Renal cortical epithelial cell (primary cell): Measurements from ENCODE around the gene KLHL22. TPM values are rescaled to one million over a fixed set of nuclear protein-coding genes. Genes with fewer than 3 reads are reported as not detected.
A peak's percentile ranks its signal among the peaks of the same experiment; 100 is the strongest.
"Not testable (repeated sequence)": the region's sequence is repeated elsewhere in the genome, so short reads cannot be mapped to it uniquely, and the experiment has no call there.

ENCODE experiments used
- DNase-seq: peaks from one replicate; pipeline ENCODE4 v3.0.0-alpha.2; 2011; ENCODE audit warnings: low read depth
- total RNA-seq: library from RNA; depleted of rRNA; stranded (reverse); fragments of >200 nt; gene quantifications from 2 replicates; pipeline ENCODE4 v1.2.3, GENCODE V29; 2014

Gene KLHL22
- total RNA-seq, 1 donor from 2014 or later = 25.5 TPM

DNA sequence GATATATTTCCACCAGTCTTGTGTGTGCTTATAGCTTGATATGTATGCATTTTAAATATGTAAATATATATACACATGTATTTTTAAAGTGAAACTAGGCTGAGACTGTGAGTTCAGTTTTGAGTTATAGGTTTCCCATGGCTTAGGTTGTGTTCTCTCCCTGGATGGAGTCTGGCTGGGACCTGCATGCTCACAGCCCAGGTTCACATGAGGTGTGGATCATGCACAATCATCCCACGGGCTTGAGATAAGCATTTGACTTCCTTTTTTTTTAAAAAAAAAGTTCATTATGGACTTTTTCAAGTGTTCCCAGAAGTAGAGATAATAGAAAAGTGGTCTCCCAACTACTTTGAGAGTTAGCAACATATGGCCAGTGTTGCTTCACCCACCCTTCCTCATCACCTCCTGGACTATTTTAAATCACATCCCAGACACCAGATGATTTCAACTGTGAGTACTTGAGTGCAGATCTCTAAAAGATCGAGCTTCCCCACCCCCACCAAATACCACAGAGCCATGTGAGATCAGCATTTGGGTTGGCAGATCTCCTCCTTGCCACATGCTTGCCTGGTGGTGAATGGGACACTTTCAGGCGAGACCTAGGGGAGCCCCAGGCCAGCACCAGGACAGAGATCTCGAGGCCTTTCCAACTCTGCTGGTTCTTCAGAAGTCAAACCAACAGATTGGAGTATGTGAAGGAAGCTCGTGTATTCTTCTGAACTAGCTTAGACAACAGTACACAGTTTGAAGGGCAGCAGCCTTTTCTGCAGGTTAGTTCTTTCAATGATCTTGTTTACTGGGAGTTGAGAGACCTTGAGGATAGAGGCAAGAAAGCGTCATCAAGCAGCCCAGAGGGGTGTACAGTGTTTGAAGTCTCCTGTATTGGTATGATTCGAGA is 27.7 kb upstream of the KLHL22 start:
- peak; percentile 36 for DNase-seq

DNA sequence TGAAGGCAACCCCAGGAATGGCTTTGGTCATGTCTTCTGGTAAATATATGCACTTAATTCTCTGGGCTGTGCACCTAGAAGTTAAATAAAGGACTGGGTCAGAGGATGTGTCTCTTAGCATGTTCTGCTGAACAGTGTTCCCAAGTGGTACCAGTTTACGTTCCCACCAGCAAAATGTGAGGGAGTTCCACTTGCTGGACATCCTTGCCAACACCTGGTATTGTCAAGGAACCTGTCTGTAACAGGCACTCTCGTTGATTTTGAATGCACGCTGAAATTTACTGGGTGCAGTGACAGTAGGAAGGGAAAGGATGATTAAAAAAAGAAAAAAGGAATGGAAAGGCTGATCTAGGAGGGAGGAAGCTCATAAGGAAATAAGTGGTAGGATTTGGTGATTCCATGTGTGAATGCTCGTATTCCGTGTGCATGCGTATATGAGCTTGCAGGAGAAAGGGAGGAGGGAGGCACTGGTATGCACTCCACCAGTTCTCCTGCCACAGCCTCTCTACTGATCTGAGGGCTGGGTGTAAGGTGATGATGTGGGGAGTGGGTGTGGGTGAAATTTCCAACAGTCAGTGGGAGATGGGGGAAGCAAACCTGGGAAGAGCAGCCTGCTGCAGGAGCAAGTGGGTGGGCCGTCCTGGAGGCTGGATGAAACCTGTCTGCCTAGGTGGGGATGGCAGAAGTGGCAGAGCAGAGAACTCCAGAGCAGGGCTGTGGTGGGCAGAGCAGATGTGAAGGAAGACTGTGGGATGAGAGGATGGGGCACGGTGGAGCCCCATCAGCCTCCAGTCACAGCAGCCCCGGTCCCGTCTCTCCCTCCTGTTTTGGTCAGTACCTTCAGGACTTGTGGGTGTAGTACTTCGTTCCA is 26.8 kb upstream of the KLHL22 start:
- no peak for DNase-seq

GRCh38 chr22:20520093-20520511 is 24.5 kb upstream of the KLHL22 start:
- peak; percentile 49 for DNase-seq

- DNase-seq = no peak
These were observed 24.0 kb upstream of the KLHL22 start for GRCh38 chr22:20519558-20519957.

- DNase-seq = no peak
These were observed 22.4 kb upstream of the KLHL22 start for GRCh38 chr22:20517841-20518592.

DNA sequence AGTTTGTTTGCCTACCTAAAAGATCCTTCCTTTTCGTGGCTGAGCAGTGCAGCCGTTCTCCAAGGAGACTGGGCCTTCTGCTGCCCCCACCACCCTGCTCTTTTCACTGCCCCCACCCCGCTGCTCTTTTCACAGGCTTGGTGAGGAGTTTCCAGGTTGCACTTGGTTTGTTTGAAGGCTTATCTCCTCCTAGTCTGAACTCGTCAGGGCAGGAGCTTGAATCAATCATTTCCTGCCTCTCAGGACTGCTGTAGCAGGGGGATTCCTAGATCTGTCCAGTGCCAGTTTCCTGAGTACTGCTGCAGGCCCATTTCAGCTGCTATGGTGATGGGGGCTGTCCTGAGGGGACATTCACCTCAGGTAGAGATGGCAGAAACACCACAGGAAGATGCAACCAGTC is 21.8 kb upstream of the KLHL22 start:
- DNase-seq = no peak

DNA sequence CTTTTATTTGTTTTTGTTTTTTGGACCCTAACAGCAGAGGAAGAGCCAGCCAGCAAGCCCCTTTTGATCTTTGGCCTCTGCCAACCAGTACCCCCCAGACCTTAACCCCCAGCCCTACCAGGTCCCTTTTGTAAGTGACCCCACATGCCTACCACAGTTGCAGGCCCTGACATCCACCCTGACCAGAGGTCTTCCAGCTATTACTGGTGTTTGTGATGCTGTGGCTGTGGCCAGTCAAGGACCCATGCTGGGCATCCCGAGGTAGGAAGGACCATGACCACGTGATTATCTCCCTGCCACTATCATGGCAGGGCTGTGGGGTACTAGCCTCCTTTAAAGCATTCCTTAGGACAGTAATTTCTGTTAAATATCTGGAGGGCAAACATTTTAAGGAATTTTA is 20.8 kb upstream of the KLHL22 start:
- no peak for DNase-seq

GRCh38 chr22:20514658-20515406 is 19.2 kb upstream of the KLHL22 start:
- peak; percentile 77 for DNase-seq

DNA sequence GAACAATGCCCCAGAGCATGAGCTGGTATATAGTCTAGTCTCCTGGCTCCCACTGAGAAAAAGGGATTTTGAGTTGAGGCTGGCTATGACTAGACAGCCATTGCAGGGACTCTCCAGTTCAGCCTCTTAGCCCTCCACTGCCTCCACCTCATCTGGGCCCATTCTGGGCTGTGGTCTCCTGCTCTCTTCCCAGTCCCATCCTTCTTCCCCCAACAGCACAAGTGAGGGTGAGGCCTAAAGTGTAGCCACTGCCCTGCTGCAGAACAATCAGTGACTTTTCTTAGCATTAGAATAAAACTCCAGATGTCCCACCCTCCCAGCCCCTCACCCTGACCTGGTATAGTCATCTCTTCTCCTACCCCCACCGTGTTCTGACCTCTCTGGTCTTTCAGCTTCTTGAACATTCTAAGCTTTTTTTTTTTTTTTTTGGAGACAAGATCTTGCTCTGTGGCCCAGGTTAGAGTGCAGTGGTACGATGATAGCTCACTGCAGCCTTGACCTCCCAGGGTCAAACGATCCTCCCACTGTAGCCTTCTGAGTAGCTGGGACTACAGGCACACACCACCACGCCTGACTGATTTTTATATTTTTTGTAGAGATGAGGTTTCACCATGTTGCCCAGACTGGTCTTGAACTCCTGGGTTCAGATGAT is 16.1 kb upstream of the KLHL22 start:
- no peak for DNase-seq

DNA sequence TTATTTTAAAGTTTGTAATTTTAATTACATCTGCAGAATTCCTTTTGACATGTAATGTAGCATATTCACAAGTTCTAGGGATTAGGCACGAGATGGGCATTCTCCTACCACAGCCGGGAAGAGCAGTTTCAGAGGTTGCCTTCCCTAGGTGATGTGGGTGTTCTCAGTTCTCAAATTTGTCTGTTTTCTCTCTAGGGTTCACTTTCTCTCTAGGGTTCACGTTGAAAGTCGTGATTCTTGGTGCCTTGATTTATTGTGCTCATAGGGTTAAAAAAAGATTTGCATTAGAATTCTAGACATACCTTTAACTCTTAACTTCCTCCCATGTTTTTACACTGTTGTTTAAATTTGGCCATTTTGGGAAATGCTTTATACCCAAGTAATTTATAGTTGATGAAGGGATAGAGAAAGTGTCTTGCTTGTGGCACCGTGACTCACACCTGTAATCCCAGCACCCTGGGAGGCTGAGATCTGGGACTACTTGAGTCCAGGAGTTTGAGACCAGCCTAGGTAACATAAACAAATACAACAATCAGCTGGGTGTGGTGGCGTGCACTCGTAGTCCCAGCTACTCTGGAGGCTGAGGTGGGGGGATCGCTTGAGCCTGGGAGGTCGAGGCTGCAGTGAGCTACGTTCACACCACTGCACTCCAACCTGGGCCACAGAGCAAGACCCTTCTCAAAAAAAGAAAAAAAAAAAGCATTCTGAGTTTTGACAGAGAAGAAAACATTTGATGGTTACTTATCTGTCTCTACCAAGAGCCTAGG is 15.4 kb upstream of the KLHL22 start:
- no peak for DNase-seq

GRCh38 chr22:20509344-20510047 is 13.9 kb upstream of the KLHL22 start:
- peak; percentile 88 for DNase-seq

DNA sequence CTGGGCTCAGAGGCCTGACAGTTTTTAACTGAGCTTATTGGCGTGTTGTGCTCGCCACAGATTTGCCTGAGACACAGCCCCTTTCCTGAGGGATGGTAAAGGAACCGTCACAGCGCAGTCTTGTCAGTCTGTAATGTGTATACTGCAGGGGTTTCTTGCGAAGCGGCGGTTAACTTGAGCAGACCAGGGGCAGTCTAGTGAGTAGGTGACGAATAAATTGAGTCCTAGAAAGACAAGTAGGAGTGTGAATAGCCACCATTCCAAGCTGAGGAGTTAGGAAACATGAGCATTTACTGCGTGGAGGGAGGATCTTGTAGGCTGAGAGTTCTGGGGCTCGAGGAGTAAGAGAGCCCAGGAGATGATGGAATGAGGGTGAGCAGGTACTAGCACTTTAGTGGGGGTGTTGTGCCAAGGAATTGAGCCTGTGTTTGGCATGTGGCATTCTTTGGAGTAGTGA is 13.2 kb upstream of the KLHL22 start:
- no peak for DNase-seq

GRCh38 chr22:20508067-20508755 is 12.6 kb upstream of the KLHL22 start:
- DNase-seq = not testable (repeated sequence)

GRCh38 chr22:20507253-20508066 is 11.9 kb upstream of the KLHL22 start, which contains the start of gene MED15:
Gene MED15 (plus strand): TSS chr22:20507610. CDS start chr22:20507679, 69 bp downstream.
- DNase-seq = peak; percentile 89

DNA sequence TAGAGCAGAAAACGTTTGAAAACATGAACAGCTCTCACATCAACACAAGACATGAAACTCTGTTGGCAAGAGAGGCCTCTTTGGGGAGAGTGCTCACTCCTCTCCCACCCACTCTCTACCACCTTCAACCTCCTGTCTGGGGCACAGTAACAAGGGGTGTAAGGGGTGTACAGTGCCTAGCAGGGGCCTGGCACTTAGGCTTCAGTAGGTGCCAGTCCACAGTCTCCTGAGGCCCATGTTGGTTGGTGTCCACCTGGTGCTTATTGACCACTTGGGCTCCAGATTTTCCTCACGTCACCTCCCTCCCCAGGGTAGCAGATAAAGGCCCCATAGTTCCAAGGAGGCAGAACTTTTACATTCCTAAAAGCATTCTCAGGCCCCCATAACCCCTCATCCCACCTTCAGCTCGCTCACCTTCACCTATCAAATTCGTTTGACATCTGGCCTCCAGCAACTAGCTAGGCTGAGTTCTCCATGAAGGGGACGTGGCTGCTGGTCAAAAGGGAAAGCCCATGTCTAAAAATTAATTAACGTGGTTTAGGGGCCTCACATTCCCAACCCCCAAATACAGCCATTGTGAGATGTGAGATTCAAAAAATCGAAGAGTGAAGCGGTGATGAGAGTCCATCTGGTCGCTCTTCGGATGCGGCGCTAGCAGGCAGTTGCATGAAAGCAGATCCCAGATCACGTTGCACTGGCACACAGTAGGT is 11.1 kb upstream of the KLHL22 start:
- DNase-seq = no peak

DNA sequence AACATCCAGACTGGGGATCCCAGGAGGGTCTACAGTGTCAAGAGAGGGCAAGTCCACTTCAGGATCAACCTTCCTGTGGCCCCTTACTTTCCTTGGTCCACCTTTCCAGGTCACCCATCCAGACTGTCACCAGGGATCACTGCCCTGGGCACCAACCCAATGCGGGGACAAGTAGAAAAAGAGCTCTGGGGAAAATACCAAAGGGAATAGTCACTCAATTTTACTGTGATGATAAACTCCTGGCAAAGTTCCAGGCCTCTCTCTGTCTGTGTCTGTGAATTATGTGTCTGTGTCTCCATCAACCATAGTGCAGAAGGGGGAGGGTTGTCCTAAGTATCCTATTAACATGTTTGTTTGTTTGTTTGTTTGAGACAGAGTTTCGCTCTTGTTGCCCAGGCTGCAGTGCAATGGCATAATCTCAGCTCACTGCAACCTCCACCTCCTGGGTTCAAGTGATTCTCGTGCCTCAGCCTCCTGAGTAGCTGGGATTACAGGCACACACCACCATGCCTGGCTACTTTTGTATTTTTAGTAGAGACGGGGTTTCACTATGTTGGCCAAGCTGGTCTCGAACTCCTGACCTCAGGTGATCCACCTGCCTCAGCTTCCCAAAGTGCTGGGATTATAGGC is 8.8 kb upstream of the KLHL22 start:
- DNase-seq = peak; percentile 74
